Measurements from ENCODE around the gene NDUFS4. TPM values are rescaled to one million over a fixed set of nuclear protein-coding genes. Genes with fewer than 3 reads are reported as not detected.

Gene NDUFS4
- polyA plus RNA-seq, 1 donor = 110 TPM

Other genes starting within 250 kb of the NDUFS4 start
- gene FST, start 80.0 kb upstream of the NDUFS4 start, polyA plus RNA-seq = 3.9 TPM

Measured in large intestine (tissue), 1 donor.